HK-2 (cell line): ENCODE measurements around the gene OPN3.

Experiments used
- DNase-seq: peaks from one replicate; pipeline ENCODE4 v3.0.0-alpha.2; 2018; ENCODE audit not compliant: unreplicated experiment

The OPN3 gene

GRCh38 chr1:241646201-241646600, 6.0 kb upstream of the OPN3 start:
- DNase-seq: no peak

DNA sequence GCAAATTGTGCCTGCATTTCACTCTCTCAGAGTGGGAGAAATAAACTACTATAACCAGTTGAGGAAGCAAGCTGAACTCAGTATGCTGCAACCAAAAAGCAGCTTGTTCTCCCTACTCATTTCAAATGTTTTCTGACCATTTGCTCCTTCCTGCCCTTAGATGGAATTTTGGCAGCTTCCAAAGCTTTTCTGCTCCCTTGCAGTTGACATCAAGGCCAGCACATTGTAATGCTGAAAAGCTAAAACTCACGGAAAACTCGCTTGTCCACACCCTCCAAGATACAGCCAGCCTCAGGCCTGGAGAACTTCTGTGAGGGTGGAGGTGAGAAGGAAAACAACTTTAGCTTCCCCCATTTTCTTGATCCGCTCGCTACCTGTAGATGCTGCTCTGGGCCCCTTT, 5.0 kb upstream of the OPN3 start:
- no peak for DNase-seq

- no peak for DNase-seq
Observed at GRCh38 chr1:241644259-241644658, 4.1 kb upstream of the OPN3 start.

DNA sequence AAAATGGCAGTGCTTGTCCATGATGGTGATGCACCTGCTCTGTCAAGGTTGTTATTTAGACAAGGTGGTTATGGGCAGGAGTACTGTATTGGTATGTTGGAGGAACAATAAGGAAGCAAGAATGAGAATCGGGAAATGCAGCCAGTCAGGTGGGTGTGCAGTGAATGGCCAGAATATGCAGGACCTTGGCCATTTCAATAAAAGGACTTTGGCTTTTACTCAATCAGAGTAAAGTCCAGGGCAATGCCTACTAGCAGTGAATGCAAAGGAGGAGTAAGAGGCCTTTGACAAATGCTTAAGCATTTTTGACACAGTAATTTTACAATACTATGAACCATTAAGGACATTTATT, 2.4 kb upstream of the OPN3 start:
- DNase-seq: no peak

GRCh38 chr1:241641773-241642592, 1.8 kb upstream of the OPN3 start:
- DNase-seq: no peak

GRCh38 chr1:241640867-241641622, 876 bp upstream of the OPN3 start:
- DNase-seq: no peak

DNA sequence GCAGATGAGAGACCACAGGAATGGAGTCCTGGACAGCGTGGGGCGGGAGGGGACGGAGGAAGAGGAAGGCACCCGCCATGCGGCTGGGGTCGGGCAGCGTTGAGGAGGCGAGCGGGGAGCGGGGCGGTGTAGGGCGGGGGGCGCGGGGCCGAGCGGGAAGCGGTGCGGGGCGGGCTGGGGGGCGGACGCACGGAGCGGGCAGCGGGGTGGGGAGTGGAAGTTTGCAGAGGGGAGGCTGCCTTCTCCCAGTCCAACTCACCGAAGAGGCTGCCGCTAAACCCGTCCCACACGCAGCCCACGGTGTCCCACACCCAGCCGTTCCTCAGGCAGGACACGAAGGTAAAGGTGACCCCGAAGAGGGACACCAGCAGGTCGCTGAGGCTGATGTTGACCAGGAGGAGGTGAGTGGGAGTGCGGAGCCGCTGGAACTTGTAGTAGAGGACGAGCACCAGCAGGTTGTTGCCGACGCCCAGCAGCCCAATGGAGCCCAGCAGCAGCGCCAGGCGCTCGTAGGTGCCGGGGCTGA, 483 bp downstream of the OPN3 start:
- DNase-seq: peak; percentile 56

DNA sequence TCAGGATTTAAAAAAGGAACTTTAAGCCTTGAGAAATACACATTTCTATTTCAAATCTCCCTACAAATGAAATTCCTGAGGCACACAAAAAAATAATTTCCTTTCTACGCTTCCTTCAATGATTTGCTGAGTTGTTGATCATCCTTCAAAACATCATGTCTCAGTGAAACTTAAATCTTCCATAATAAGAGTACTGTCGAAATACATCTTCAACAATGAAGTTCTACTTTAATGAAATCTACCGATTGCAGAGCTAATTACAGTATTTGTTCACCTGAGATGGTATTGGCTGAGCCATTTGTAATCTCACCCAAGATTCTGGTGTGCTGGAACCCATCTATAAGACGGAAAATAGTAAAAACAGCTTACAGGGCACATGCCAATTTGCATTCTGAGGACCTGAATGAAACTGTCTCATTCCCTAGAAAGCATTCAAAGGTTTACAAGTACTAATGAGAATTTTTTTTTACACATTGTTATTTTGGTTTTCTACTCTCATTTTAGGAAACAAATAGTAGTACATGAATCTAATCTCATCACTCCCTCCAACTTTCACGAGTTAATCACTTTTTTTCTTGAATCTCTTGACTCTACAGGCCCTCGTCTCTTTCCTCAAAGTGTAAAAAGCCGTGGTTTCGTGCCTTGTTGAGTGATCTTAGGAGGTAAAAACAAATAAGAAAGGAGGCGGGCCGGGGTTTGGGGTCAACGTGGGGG, 1.1 kb downstream of the OPN3 start:
- DNase-seq: no peak

GRCh38 chr1:241638099-241638682, 2.0 kb downstream of the OPN3 start:
- no peak for DNase-seq

DNA sequence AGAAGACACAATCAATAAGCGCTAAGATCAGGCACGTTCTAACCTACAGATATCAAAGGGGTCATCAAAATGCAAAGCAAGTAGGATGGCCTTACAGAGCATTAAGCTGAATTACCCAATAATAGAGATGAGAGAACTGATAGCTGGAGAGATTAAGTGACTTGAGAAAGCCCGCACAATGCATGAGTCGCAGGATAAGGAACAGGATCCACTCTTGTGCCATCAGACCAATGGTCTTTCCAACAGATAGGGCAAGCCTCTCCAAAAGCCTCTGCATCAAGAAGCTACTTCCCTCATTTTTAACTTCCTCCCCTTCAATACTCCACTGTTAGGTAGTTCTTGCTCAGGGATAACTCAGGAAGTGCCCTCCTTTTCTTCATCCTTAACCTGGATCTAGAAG, 2.6 kb downstream of the OPN3 start:
- DNase-seq: no peak

GRCh38 chr1:241637046-241637590, 3.1 kb downstream of the OPN3 start:
- no peak for DNase-seq

- DNase-seq: no peak
Observed at GRCh38 chr1:241636291-241636690, 3.9 kb downstream of the OPN3 start.

DNA sequence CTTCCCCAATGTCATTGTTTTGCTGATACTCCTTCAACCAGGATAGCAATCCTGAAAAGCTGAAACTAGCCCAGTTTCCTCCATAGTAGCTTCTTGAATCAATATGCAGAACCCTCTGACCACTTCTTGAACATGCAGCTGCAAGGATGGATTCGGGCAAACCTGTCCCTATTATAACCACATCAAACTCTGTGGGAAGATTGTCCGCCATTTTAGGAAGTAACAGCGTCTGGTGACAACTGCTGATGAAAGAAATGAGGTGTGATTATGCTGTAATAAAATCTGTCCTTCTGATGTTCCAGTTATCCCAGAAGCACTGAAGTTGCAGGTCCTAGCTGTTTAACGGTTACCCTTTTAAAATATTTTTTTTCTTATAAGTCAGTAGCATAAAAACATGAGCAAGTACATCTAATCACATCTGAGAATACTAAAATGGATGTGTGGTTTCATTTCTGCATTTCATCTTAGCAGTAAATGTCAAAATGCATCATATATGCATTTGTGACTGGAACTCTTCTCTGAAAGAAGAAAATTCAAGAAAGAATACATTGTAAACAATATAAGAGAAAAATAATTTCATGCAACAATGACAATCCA, 4.5 kb downstream of the OPN3 start:
- DNase-seq: no peak

DNA sequence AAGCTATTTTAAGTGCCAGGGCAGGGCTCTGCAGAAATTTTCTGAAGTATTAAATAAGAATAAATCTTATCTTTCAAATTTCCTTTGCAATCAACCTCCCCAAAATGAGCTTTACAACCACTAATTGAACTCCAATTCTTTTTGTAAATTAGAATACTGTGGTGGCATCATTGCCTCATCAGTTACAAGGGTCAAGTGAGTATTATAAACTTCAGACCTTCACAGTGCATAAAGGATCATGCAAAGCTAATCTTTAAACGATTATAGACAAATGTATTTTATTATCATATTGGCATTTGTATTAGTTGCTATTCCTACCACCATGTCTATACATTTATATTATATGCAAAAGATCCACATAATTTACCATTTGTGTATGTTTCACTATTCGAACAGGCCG, 7.2 kb downstream of the OPN3 start:
- no peak for DNase-seq

DNA sequence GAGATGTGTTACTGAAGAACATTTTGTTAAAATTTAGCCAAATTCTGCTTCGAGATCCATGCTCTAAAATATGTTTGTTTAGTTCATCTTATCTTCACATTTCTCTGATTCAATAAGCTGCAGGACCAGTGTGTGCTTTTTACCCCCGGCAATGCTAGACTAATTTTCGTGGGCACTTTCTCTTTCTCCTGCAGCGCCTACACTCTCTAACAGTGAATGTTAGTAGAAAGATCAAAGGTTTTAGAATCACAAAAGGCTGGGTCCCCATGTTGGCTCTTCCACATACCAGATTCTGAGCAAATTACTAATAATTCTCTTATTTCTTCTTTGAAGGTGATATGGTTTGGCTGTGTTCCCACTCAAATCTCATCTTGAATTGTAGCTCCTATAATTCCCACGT, 8.5 kb downstream of the OPN3 start:
- no peak for DNase-seq

GRCh38 chr1:241630899-241631298, 9.3 kb downstream of the OPN3 start:
- no peak for DNase-seq

- no peak for DNase-seq
Observed at GRCh38 chr1:241630476-241630875, 9.7 kb downstream of the OPN3 start.

GRCh38 chr1:241630005-241630404, 10.2 kb downstream of the OPN3 start:
- DNase-seq: no peak

DNA sequence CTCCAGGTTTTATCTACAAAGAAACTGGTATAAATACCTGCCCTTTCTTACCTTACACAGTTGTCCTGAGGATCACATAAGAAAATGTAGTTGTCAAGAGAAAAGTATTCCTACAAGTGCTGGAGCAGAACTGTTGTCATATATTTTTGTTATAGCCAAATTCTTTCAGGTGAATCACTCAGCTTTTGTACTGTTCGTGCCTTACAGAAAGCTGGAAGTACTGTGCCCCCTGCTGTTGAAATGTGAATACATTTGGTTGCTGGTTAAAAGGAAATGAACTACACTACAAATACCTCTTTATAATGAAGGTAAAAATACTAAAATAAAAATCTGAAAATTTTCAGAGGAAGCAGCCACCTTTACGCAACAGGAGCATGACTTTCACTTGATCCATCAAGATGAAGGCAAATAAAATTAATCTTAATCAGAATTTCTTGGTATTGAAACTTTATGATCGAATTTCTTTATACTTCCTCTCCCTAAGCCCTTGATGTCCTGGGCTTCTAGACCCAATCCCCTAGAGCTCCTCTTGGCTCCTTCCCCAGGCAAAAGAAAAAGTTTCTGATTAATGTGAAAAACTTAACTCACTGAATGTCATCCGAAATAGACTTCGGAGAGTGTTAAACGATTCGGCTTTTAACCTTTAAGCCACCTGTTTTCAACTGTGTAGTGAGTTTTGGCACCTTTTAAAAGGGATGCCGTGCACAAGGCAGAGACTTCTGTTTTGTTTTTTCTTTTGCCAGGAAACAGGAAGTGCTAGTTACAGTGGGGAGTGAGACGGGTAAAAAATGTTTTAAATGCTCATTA, 12.5 kb downstream of the OPN3 start:
- no peak for DNase-seq

GRCh38 chr1:241624935-241625334, 15.2 kb downstream of the OPN3 start:
- no peak for DNase-seq

DNA sequence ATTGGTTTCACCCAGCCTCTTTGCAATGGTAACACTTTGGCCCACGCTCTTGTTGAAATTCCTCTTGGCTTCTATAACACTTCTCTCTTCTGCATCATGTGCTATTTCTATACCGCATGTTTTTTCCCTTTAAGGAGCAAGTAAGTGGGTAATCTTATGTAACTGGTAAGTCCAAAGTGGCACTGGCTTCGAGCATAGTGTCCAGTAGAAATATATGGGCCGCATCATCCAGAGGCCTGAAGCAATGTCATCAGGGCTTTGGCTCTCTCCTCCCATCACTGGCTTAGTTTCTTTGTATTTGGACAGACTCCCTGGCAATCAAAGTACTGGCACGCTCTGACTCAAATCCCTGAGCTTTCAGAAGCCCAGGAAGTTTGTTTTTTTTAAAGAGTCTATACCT, 17.5 kb downstream of the OPN3 start:
- DNase-seq: no peak
